GM23338 (cell line): Measurements from ENCODE around the gene SDHB. TPM values are rescaled to one million over a fixed set of nuclear protein-coding genes. Genes with fewer than 3 reads are reported as not detected.

Experiments
- ATAC-seq: fragments of 200-7000 bp; cut with Tn5 transposase; 3 replicates; pipeline ENCODE4 v1.9.1; 2020
- DNase-seq: peaks from one replicate; pipeline ENCODE4 v3.0.0-alpha.2; 2015; ENCODE audit warnings: low spot score
- H2AFZ ChIP-seq: fragments of 200-600 bp; sonication (generic); 2 replicates; pipeline ENCODE4 v1.8.0; 2016; ENCODE audit warnings: antibody characterized with exemption, mild to moderate bottlenecking, moderate library complexity
- H3F3A ChIP-seq: fragments of 200-600 bp; sonication (generic); replicated peaks from 2 replicates; pipeline ENCODE4 v1.8.0; 2017; ENCODE audit warnings: antibody characterized with exemption, mixed run types, low read depth
- H3K27ac ChIP-seq: fragments of 200-600 bp; sonication (generic); 2 replicates; pipeline ENCODE4 v1.6.1; 2016; ENCODE audit warnings: low read depth
- H3K27me3 ChIP-seq: fragments of 200-600 bp; sonication (generic); 2 replicates; pipeline ENCODE4 v1.8.0; 2016; ENCODE audit warnings: mild to moderate bottlenecking, mixed run types, moderate library complexity; ENCODE audit not compliant: insufficient read depth
- H3K36me3 ChIP-seq: fragments of 200-600 bp; sonication (generic); 2 replicates; pipeline ENCODE4 v1.8.0; 2016; ENCODE audit warnings: mild to moderate bottlenecking; ENCODE audit not compliant: insufficient read depth
- H3K4me1 ChIP-seq: fragments of 200-600 bp; sonication (generic); 2 replicates; pipeline ENCODE4 v1.8.0; 2016; ENCODE audit warnings: mild to moderate bottlenecking, moderate library complexity; ENCODE audit not compliant: insufficient read depth
- H3K4me2 ChIP-seq: fragments of 200-600 bp; sonication (generic); 2 replicates; pipeline ENCODE4 v1.7.1; 2017; ENCODE audit warnings: mixed run types
- H3K4me3 ChIP-seq: fragments of 200-600 bp; sonication (generic); 2 replicates; pipeline ENCODE4 v1.6.1; 2016; ENCODE audit warnings: mixed run types
- H3K79me2 ChIP-seq: fragments of 200-600 bp; sonication (generic); replicated peaks from 2 replicates; pipeline ENCODE4 v1.8.0; 2017; ENCODE audit warnings: mild to moderate bottlenecking; ENCODE audit not compliant: insufficient read depth
- H3K9me2 ChIP-seq: fragments of 200-600 bp; sonication (generic); 2 replicates; pipeline ENCODE4 v1.8.0; 2017; ENCODE audit not compliant: insufficient read depth
- H4K20me1 ChIP-seq: fragments of 200-600 bp; sonication (generic); replicated peaks from 2 replicates; pipeline ENCODE4 v1.8.0; 2017; ENCODE audit warnings: mild to moderate bottlenecking; ENCODE audit not compliant: insufficient read depth
- H3K27ac Mint-ChIP-seq: 2 replicates; pipeline ENCODE4 v1.8.0; 2020; ENCODE audit warnings: inconsistent platforms, mild to moderate bottlenecking, moderate library complexity, mixed read lengths
- H3K27me3 Mint-ChIP-seq: 3 replicates; pipeline ENCODE4 v1.8.0; 2022; ENCODE audit warnings: low read depth, mild to moderate bottlenecking, moderate library complexity, mixed read lengths, inconsistent platforms; ENCODE audit not compliant: insufficient read depth, poor library complexity
- H3K36me3 Mint-ChIP-seq: 3 replicates; pipeline ENCODE4 v1.8.0; 2021; ENCODE audit warnings: low read depth, mild to moderate bottlenecking, inconsistent platforms, moderate library complexity, mixed read lengths
- H3K4me1 Mint-ChIP-seq: 3 replicates; pipeline ENCODE4 v1.8.0; 2020; ENCODE audit warnings: mild to moderate bottlenecking, inconsistent platforms, mixed read lengths
- H3K4me3 Mint-ChIP-seq: 3 replicates; pipeline ENCODE4 v1.8.0; 2021; ENCODE audit warnings: moderate library complexity, mild to moderate bottlenecking, inconsistent platforms, mixed read lengths
- H3K9me3 Mint-ChIP-seq: 3 replicates; pipeline ENCODE4 v1.8.0; 2020; ENCODE audit warnings: moderate library complexity, mild to moderate bottlenecking, inconsistent platforms, mixed read lengths
- CREB1 ChIP-seq: fragments of 250-450 bp; sonication (Bioruptor Pico); IDR thresholded peaks from 2 replicates; pipeline ENCODE4 v1.5.0; 2020; ENCODE audit warnings: low read depth, mild to moderate bottlenecking, moderate library complexity
- CTCF ChIP-seq, 2 experiments: fragments of 200-600 bp in 1 of 2; sonication (generic) in 1 of 2; conservative IDR thresholded peaks; 2 replicates each; pipeline versions ENCODE4 v1.5.1 to v1.6.1; 2016 to 2017; ENCODE audit warnings: antibody characterized with exemption in 2 of 2, low read depth in 2 of 2, mild to moderate bottlenecking in 2 of 2, moderate library complexity in 1 of 2
- EZH2 ChIP-seq: fragments of 200-600 bp; sonication (generic); IDR thresholded peaks from one replicate; pipeline ENCODE4 v1.8.0; 2017; ENCODE audit warnings: antibody characterized with exemption, mild to moderate bottlenecking, low read depth; ENCODE audit not compliant: unreplicated experiment
- JUNB ChIP-seq: IDR thresholded peaks from one replicate; pipeline ENCODE4 v1.6.1; 2016; ENCODE audit warnings: antibody characterized with exemption; ENCODE audit not compliant: unreplicated experiment
- NANOG ChIP-seq: IDR thresholded peaks from 2 replicates; pipeline ENCODE4 v1.6.1; 2016; ENCODE audit warnings: antibody characterized with exemption, borderline replicate concordance
- POLR2AphosphoS5 ChIP-seq: IDR thresholded peaks from 2 replicates; pipeline ENCODE4 v1.6.1; 2016; ENCODE audit warnings: antibody characterized with exemption, low read depth
- REST ChIP-seq: IDR thresholded peaks from one replicate; pipeline ENCODE4 v1.6.1; 2018; ENCODE audit warnings: antibody characterized with exemption; ENCODE audit not compliant: unreplicated experiment
- STAT1 ChIP-seq: IDR thresholded peaks from one replicate; pipeline ENCODE4 v1.6.1; 2016; ENCODE audit warnings: antibody characterized with exemption; ENCODE audit not compliant: unreplicated experiment
- ZNF114 ChIP-seq: fragments of 250-450 bp; sonication (Bioruptor Pico); IDR thresholded peaks from 2 replicates; pipeline ENCODE4 v1.5.0; 2020; ENCODE audit warnings: mild to moderate bottlenecking, moderate library complexity
- ZNF331 ChIP-seq: fragments of 250-450 bp; sonication (Bioruptor Pico); IDR thresholded peaks from 2 replicates; pipeline ENCODE4 v1.5.0; 2020; ENCODE audit warnings: low read depth, mild to moderate bottlenecking, moderate library complexity
- ZNF462 ChIP-seq: fragments of 250-450 bp; sonication (Bioruptor Pico); IDR thresholded peaks from 2 replicates; pipeline ENCODE4 v1.5.0; 2020; ENCODE audit warnings: mild to moderate bottlenecking, moderate library complexity
- polyA plus RNA-seq: library from polyadenylated mRNA; unstranded; fragments of >200 nt; fragmentation: Nextera tagmentation; extraction: Ambion mirVana; gene quantifications from 2 replicates; pipeline ENCODE4 v1.2.1, GENCODE V29; 2016
- total RNA-seq: library from RNA; depleted of rRNA; stranded (reverse); fragments of >200 nt; shearing (Covaris generic); gene quantifications from 2 replicates; pipeline ENCODE4 v1.2.3, GENCODE V29; 2014

Gene SDHB
- total and polyA plus RNA-seq, 2 experiments from 2014 or later = 72.8 to 112 TPM

- TF ChIP-seq CTCF (conservative IDR thresholded peaks at IDR 0.05; ENCODE audit: low read depth in 2 of 2) = no peak
- no peak for TF ChIP-seq REST
- no peak for TF ChIP-seq EZH2
Observed at GRCh38 chr1:17023102-17023501, 30.7 kb downstream of the SDHB start (continued).

- peaks cover 37% of the 10 kb centered on the region for H3K36me3 ChIP-seq
- no peak overlapping the region for H2AFZ ChIP-seq
- no peak overlapping the region for H3K4me2 ChIP-seq
- H3K4me1 ChIP-seq = no peaks in the 10 kb centered on the region
- no peaks in the 10 kb centered on the region for H3K79me2 ChIP-seq
- H3K4me3 ChIP-seq = no peak overlapping the region
- H3K36me3 Mint-ChIP-seq = peaks cover 69% of the 10 kb centered on the region
- H3K4me3 Mint-ChIP-seq = no peak overlapping the region
- H3K9me3 Mint-ChIP-seq = no peaks in the 10 kb centered on the region
- peaks cover 8% of the 10 kb centered on the region for H4K20me1 ChIP-seq
- H3K27me3 Mint-ChIP-seq = peaks cover 1% of the 10 kb centered on the region
- H3K27me3 ChIP-seq = no peaks in the 10 kb centered on the region
- ATAC-seq (no peak), DNase-seq (no peak)
- no peak overlapping the region for H3K27ac Mint-ChIP-seq
- H3K27ac ChIP-seq = no peak overlapping the region
- no peaks in the 10 kb centered on the region for H3K4me1 Mint-ChIP-seq
- H3F3A ChIP-seq = peaks cover 5% of the 10 kb centered on the region; the same call in 1 of the 2 replicates
- no peaks in the 10 kb centered on the region for H3K9me2 ChIP-seq
- TF ChIP-seq STAT1 (no peak), CREB1 (CRISPR knock-in tag) (no peak), ZNF462 (no peak), REST (no peak), EZH2 (no peak), ZNF331 (no peak), POLR2AphosphoS5 (no peak), JUNB (no peak), ZNF114 (CRISPR knock-in tag) (no peak), NANOG (no peak)
Observed at GRCh38 chr1:17021896-17022295, 31.9 kb downstream of the SDHB start.
